Kidney (tissue), 14 donors: ENCODE measurements around the gene PVALB. TPM values are rescaled to one million over a fixed set of nuclear protein-coding genes. Genes with fewer than 3 reads are reported as not detected.

Experiments
- DNase-seq, 5 donors: peaks; one replicate each; pipeline ENCODE4 v3.0.0-alpha.2; 2013 to 2020
- FAIRE-seq: peaks from 2 replicates; lab custom pipeline; 2012; peaks lifted over from hg19 to GRCh38; lab: Jason Lieb, UNC
- H3K27ac ChIP-seq, 2 donors: one replicate each; pipeline ENCODE4 v1.7.0; 2013; ENCODE audit warnings: low read depth in 2 of 2, low read length in 2 of 2, inconsistent platforms in 1 of 2
- H3K27me3 ChIP-seq: one replicate; pipeline ENCODE4 v1.7.1; 2013; ENCODE audit warnings: low read length, inconsistent platforms; ENCODE audit not compliant: control insufficient read depth, insufficient read depth
- H3K36me3 ChIP-seq, 3 donors: one replicate each; pipeline versions ENCODE4 v1.7.0 to v1.7.1; 2013; ENCODE audit warnings: low read length in 3 of 3, control low read depth in 1 of 3, inconsistent platforms in 1 of 3; ENCODE audit not compliant: insufficient read depth in 3 of 3, control insufficient read depth in 2 of 3
- H3K4me1 ChIP-seq, 3 donors: one replicate each; pipeline versions ENCODE4 v1.7.0 to v1.7.1; 2013; ENCODE audit warnings: low read length in 3 of 3, inconsistent platforms in 1 of 3, low read depth in 1 of 3; ENCODE audit not compliant: control insufficient read depth in 2 of 3, insufficient read depth in 2 of 3
- H3K4me3 ChIP-seq, 3 donors: one replicate each; pipeline versions ENCODE4 v1.7.0 to v1.8.1; 2013; ENCODE audit warnings: low read length in 3 of 3, control low read depth in 1 of 3, inconsistent platforms in 1 of 3
- H3K9ac ChIP-seq, 3 donors: one replicate each; pipeline versions ENCODE4 v1.7.0 to v1.7.1; 2013; ENCODE audit warnings: low read length in 3 of 3, control low read depth in 1 of 3, inconsistent platforms in 1 of 3
- H3K9me3 ChIP-seq, 3 donors: one replicate each; pipeline versions ENCODE4 v1.7.0 to v1.7.1; 2013; ENCODE audit warnings: low read length in 3 of 3, control low read depth in 1 of 3, inconsistent platforms in 1 of 3; ENCODE audit not compliant: control insufficient read depth in 2 of 3, insufficient read depth in 1 of 3
- intact Hi-C: fragments of 100-400 bp; cut with DNase I; formaldehyde crosslinking; loops from one replicate; pipeline ENCODE4 v1.11.1; 2022
- polyA plus RNA-seq: library from polyadenylated mRNA; stranded (reverse); fragments of 350-450 nt; fragmentation: Illumina TruSeq; extraction: RNeasy Lipid Tissue Mini Kit (QIAGEN cat#74804); gene quantifications from one replicate; pipeline ENCODE4 v1.2.3, GENCODE V29; 2014; ENCODE audit warnings: low read depth, low replicate concordance; ENCODE audit not compliant: insufficient read depth
- total RNA-seq: library from RNA; stranded (reverse); fragmentation: NEBNext Ultra II Directional; extraction: Animal tissue kit (Norgen Biotek cat#: 25700); gene quantifications from one replicate; pipeline ENCODE4 v1.2.1, GENCODE V29; 2021
- TF ChIP-seq, protein P1 (sequence below): IDR thresholded peaks from 3 replicates; pipeline ENCODE4 v1.5.1; 2012; ENCODE audit warnings: mild to moderate bottlenecking, moderate library complexity, borderline replicate concordance; ENCODE audit not compliant: insufficient read depth; ENCODE audit errors: extremely low read depth
- donor health status: control.
- donor health status: control.
- donor health status: control.
- donor health status: control.
- donor health status: control.
- donor health status: DM: yes; HTN: yes; CAD: no.
- donor health status: Normal renal cell carcinoma (clear cell type).

The PVALB gene
- total and polyA plus RNA-seq, 2 donors from 2014 or later, result 2.1 to 400 TPM

DNA sequence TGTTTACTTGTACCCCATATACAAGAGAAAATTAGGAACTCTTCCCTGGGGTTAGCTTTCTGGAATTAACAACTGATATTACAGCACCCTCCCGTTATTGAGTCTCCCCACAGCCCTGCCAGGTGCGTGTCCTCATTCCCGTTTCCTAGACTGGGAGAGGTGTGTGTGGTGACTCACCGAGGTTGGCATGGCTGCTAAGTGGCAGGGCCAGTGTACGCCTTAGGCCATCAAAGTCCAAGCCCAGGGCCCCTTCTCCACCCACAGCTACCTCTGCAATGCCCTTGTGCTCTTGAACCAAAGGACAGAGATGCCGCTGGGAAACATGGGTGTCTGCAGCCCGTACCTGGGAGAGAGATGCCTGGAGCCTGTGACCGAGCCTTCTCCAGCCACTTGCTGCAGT, 53.3 kb downstream of the PVALB start:
- H3K27me3 ChIP-seq, result no peaks in the 10 kb centered on the region
- FAIRE-seq, result no peak

DNA sequence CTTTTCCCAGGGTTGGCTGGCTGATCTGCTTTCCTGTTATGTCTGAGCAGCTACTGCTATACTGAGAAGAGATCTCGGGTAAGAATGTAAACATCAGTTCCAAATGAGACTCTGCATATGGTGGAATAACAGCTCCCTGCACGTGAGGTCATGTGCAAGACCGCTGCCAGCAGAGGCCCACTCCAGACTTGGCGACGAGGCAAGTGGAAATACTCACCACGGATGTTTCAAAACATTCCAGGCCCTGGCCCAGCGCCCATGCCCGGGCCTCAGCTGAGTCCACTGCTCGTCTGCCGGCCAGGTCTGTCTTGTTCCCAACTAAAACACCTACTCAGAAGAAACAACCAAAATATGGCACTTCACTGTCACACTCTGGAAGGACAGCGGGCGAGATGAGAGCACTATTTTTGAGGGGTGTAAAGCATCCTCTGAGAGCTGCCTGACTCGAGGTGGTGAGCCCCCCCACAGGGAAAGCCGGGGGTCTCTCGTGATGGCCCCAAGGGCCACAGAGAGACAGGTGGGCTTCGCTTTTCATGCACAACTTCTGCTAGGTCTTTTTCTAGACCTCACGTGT, 54.1 kb downstream of the PVALB start:
- TF ChIP-seq, protein P1, sequence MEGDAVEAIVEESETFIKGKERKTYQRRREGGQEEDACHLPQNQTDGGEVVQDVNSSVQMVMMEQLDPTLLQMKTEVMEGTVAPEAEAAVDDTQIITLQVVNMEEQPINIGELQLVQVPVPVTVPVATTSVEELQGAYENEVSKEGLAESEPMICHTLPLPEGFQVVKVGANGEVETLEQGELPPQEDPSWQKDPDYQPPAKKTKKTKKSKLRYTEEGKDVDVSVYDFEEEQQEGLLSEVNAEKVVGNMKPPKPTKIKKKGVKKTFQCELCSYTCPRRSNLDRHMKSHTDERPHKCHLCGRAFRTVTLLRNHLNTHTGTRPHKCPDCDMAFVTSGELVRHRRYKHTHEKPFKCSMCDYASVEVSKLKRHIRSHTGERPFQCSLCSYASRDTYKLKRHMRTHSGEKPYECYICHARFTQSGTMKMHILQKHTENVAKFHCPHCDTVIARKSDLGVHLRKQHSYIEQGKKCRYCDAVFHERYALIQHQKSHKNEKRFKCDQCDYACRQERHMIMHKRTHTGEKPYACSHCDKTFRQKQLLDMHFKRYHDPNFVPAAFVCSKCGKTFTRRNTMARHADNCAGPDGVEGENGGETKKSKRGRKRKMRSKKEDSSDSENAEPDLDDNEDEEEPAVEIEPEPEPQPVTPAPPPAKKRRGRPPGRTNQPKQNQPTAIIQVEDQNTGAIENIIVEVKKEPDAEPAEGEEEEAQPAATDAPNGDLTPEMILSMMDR, result no peak
- FAIRE-seq (no peak), DNase-seq (peak in 1 of 5 donors; percentile 49)
- no peak overlapping the region for H3K4me3 ChIP-seq
- H3K27ac ChIP-seq, result no peak overlapping the region
- H3K9ac ChIP-seq, result no peak overlapping the region
- intact Hi-C loops, result no loop called here
- no peaks in the 10 kb centered on the region for H3K27me3 ChIP-seq
- no peaks in the 10 kb centered on the region for H3K4me1 ChIP-seq
- peaks cover 2 to 16% (median 6%) of the 10 kb centered on the region in 3 donors for H3K36me3 ChIP-seq
- no peaks in the 10 kb centered on the region for H3K9me3 ChIP-seq

More for the DNA sequence above, 53.3 kb downstream of the PVALB start:
- Histone ChIP-seq H3K36me3 (peaks cover 2 to 16% (median 6%) of the 10 kb centered on the region in 3 donors), H3K9ac (no peak overlapping the region), H3K4me1 (no peaks in the 10 kb centered on the region), H3K9me3 (no peaks in the 10 kb centered on the region), H3K4me3 (no peak overlapping the region), H3K27ac (no peak overlapping the region)
- peak in 1 of 5 donors; percentile 34 for DNase-seq
- TF ChIP-seq, protein P1, result no peak
- intact Hi-C loops, result no loop called here

DNA sequence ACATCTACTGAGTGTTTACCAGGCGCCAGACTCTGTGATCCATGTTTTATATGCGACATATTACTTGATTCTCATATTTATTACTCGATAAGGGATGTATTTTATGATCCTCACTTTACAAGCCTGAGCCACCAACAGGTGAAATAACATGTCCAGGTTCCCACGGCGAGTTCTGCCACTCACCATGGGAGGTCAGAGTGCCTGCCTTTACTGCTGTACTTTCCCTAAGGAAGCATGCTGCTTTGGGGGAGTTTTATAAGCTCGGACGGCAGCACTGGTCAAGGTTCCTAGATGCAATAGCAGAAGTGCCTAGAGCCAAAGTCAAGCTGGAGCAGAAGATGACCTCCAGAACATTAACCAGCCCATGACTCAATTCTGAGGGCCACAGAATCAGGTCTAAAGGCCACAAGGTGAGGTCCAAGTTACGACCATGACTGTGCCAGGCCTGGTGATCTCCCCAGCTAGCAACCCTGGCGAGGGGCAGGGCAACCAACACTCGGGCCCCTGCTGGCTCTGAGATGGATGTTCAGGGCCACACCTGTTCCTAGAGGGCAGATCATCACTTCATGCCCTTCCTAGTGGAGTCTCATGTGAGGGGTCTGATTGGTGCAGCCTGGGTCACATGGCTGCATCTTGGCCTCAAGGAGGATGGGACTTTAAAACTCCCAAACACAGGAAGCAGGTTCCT, 55.1 kb downstream of the PVALB start:
- TF ChIP-seq, protein P1, result no peak
- DNase-seq (peak in 1 of 5 donors; percentile 38), FAIRE-seq (no peak)
- no peak overlapping the region for H3K9ac ChIP-seq
- no peak overlapping the region for H3K27ac ChIP-seq
- H3K9me3 ChIP-seq, result no peaks in the 10 kb centered on the region
- H3K4me3 ChIP-seq, result no peak overlapping the region
- intact Hi-C loops, result no loop called here
- H3K4me1 ChIP-seq, result no peaks in the 10 kb centered on the region
- peaks cover 0 to 8% (median 3%) of the 10 kb centered on the region in 3 donors for H3K36me3 ChIP-seq
- no peaks in the 10 kb centered on the region for H3K27me3 ChIP-seq
